ENCODE measurements around the gene NEURL1. TPM values are rescaled to one million over a fixed set of nuclear protein-coding genes. Genes with fewer than 3 reads are reported as not detected.
A peak's percentile ranks its signal among the peaks of the same experiment; 100 is the strongest.

NEURL1 gene
- total RNA-seq, 1 donor from 2014 or later: 1.8 TPM

GRCh38 chr10:103549349-103549685 is 55.8 kb downstream of the NEURL1 start:
- TF ChIP-seq CTCF (conservative IDR thresholded peaks at IDR 0.05): no peak
- H3K4me1 Mint-ChIP-seq: peaks cover 4% of the 10 kb centered on the region
- no peaks in the 10 kb centered on the region for H3K36me3 Mint-ChIP-seq (ENCODE audit: low read depth)
- no peak for DNase-seq (ENCODE audit: low read depth, low spot score)
- no peaks in the 10 kb centered on the region for H3K9me3 Mint-ChIP-seq
- H3K27me3 Mint-ChIP-seq (ENCODE audit: low read depth): peaks cover 2% of the 10 kb centered on the region
- peak overlapping the region; percentile 83 for H3K27ac Mint-ChIP-seq (ENCODE audit: unreplicated experiment)
- no peak overlapping the region for H3K4me3 Mint-ChIP-seq

- TF ChIP-seq CTCF (conservative IDR thresholded peaks at IDR 0.05): no peak
- Mint-ChIP-seq H3K27me3 (ENCODE audit: low read depth) (peaks cover 8% of the 10 kb centered on the region), H3K4me3 (no peak overlapping the region), H3K9me3 (no peaks in the 10 kb centered on the region), H3K27ac (ENCODE audit: unreplicated experiment) (peak overlapping the region; percentile 27), H3K36me3 (ENCODE audit: low read depth) (no peaks in the 10 kb centered on the region), H3K4me1 (peaks cover 9% of the 10 kb centered on the region)
- no peak for DNase-seq (ENCODE audit: low read depth, low spot score)
Measured at GRCh38 chr10:103550229-103550628, 56.7 kb downstream of the NEURL1 start.

DNA sequence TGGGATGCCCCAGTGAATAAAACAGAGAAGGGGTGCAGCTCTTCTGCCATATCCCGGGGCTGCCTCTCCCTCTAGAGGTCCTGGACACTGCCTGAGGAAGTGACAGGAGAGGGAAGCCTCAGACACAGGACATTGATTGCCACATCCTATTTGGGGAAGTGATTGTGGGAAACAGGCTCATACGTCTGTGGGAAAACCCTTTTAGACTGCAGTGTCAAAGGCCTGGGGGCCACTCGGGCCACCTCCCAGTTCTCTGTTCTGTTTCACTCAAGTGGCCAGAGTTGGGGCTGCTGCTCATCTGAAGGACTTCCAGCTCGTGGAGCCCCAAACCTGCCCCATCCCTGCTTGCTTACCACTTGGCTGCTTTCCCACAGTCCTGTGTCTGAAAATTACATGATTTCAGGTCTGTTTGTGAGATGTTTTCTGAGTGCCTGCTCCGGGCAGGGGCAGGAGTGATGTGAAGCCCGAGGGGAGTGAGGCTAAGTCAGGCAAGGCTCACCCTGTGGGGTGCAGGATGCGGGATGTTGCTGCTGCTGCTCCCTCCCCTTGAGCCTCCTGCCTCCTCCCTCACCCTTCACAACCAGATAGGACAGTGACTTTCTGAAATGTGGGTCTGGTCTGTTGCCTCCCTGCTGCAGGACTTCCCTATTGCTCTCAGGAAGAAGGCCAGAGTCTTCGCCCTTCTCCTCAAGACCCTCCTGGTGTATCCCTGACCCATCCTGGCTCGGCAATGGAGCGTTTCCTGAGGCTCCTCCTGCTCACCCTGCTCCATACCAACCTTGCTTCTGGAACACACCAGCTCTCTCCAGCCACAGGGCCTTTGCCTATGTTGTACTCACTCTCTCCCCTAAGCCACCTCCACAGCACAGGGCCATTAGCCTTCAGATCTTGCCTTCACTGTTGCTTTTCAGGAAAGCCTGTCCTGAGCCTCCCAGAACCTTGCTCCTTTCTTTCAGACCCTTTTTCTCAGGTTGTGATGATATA is 58.4 kb downstream of the NEURL1 start:
- no peaks in the 10 kb centered on the region for H3K36me3 Mint-ChIP-seq (ENCODE audit: low read depth)
- TF ChIP-seq CTCF (conservative IDR thresholded peaks at IDR 0.05): no peak
- H3K9me3 Mint-ChIP-seq: no peaks in the 10 kb centered on the region
- H3K27ac Mint-ChIP-seq (ENCODE audit: unreplicated experiment): no peak overlapping the region
- no peak overlapping the region for H3K4me3 Mint-ChIP-seq
- peaks cover 9% of the 10 kb centered on the region for H3K4me1 Mint-ChIP-seq
- peaks cover 8% of the 10 kb centered on the region for H3K27me3 Mint-ChIP-seq (ENCODE audit: low read depth)
- DNase-seq (ENCODE audit: low read depth, low spot score): no peak

- TF ChIP-seq CTCF (conservative IDR thresholded peaks at IDR 0.05): no peak
- Mint-ChIP-seq H3K27me3 (ENCODE audit: low read depth) (peaks cover 8% of the 10 kb centered on the region), H3K9me3 (no peaks in the 10 kb centered on the region), H3K27ac (ENCODE audit: unreplicated experiment) (no peak overlapping the region), H3K4me3 (no peak overlapping the region), H3K36me3 (ENCODE audit: low read depth) (no peaks in the 10 kb centered on the region), H3K4me1 (peaks cover 5% of the 10 kb centered on the region)
- no peak for DNase-seq (ENCODE audit: low read depth, low spot score)
Measured at GRCh38 chr10:103552856-103553742, 59.6 kb downstream of the NEURL1 start.

DNA sequence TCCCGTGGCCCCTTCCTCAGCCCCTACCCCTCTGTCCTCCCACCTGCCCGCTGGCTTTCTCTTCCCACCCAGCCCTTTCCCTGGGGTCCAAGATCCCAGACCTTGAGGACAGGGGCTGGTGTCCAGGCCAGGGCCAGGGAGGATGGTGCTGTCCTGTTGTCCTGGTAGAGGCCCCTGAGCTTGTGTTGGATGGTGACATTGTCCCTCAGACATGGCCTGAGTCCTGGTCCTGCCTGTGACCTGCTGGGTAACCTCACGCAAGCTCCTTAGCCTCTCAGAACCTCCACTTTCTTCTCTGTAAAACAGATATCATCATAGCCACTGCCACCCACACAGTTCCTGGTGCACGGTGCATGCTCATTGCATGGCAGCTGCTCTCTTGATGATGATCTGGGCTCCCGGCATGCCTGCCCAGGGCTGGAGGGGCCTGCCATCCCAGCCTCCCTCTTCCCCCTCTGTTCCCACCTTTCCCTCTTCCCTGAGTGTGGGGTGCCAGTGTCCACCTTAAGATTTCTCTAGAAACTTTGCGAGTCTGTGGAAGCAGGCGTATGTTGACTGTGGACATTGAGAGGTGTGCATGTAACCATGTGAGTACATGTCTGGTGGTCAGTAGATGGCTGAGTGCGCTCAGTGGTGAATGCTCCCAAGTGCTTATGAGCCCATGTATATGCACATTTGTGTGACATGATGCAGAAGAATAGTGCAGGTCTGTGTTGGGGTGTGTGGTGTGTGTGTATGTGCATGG is 60.4 kb downstream of the NEURL1 start:
- H3K27me3 Mint-ChIP-seq (ENCODE audit: low read depth): peaks cover 8% of the 10 kb centered on the region
- DNase-seq (ENCODE audit: low read depth, low spot score): no peak
- no peaks in the 10 kb centered on the region for H3K36me3 Mint-ChIP-seq (ENCODE audit: low read depth)
- no peak for TF ChIP-seq CTCF (conservative IDR thresholded peaks at IDR 0.05)
- H3K9me3 Mint-ChIP-seq: no peaks in the 10 kb centered on the region
- H3K4me3 Mint-ChIP-seq: peak overlapping the region; percentile 69
- no peak overlapping the region for H3K27ac Mint-ChIP-seq (ENCODE audit: unreplicated experiment)
- peaks cover 5% of the 10 kb centered on the region for H3K4me1 Mint-ChIP-seq
